GM21737 (cell line): ENCODE data around the gene GDE1.

Experiments used
- ATAC-seq: cut with Tn5 transposase; IDR thresholded peaks from one replicate; pipeline ENCODE4 v1.9.1; 2021; ENCODE audit warnings: mild to moderate bottlenecking, moderate library complexity; ENCODE audit not compliant: unreplicated experiment

The GDE1 gene

DNA sequence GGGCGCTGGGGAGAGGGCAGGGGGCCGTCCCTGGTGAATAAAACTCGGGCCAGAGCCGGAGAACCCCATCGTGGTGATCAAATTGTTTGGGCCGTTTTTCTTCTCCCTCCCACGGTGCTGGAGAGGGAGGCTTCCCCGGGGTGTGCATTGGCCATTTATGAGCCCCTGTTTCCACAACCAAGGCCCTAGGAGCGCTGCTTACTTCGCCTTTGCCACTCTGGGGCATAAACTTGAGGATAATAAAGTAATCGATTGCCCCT lies 2.4 kb upstream of the GDE1 start:
- no peak for ATAC-seq

DNA sequence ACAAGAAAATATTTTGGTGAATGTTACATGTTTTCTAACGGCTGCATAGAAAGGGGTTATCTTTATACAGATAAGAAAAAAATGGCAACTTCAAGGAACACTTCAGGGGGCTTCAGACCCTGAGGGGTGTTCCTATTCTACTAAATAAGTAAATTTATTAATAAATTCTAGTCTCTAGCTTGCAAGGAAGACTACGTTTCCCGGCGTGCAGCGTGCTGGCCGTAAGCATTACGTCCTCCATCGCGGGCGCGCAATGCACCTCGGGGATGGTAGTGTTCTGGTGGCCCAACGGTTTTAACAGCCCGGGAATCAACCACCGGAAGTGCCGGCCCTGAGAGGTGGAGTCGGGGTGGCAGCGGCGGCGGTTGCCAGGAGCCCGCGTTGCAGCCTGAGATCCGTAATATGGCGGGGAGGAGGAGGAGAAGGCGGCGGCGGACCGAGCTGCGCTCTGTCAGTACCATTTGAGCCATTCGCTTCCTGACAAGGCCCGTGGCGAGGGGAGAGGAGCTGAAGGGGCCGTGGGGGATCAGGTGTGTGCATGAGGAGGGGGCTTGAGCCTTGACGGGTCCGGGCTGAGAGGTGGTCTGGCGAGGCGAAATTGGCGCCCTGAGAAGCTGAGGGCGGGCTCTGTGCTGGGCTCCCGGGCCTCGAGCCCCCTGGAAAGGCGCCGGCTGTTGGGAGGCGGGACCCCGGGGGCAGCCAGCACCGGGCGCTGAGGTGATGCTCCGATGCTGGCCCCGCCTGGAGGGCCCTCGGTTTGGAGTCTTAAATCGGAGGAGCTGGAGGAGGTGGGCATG lies 1.9 kb upstream of the GDE1 start, which contains the start of gene CCP110:
TSS of gene CCP110 (plus strand) at position 384 of the 797 bp plus-strand sequence. CDS start 3,940 bp downstream, outside the sequence.
- peak; percentile 58 for ATAC-seq

DNA sequence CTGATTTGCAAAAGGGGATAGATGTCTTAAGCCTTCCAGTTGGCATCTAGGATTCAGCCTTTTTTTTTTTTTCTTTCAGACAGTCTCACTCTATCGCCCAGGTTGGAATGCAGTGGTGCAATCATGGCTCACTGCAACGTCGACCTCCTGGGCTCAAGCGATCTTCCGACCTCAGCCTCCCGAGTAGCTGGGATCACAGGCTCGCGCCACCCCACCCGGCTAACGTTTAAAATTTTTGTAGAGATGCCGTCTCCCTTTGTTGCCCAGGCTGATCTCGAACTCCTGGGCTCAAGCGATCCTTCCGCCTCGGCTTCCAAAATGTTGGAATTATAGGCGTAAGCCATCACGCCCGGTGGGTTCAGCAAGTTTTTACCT lies 1.3 kb upstream of the GDE1 start:
- no peak for ATAC-seq

DNA sequence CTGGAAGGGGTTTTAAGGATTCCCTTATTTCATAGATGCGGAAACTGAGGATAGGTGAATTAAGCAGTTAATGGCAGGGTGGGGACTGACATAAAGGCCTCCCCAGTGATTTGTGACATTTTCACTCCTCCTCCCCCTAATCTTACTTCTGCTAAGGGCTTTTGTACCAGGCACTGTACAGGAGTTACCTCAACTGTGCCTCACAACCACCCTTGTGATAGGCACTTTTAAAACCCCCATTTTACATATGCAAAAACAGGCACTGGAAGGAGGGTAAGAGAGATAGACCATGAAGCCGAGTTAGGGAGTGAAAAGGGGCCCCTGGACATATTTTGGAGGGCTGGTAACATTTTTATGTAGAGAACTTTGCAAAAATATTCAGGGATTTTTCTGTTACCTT lies 862 bp upstream of the GDE1 start:
- no peak for ATAC-seq

DNA sequence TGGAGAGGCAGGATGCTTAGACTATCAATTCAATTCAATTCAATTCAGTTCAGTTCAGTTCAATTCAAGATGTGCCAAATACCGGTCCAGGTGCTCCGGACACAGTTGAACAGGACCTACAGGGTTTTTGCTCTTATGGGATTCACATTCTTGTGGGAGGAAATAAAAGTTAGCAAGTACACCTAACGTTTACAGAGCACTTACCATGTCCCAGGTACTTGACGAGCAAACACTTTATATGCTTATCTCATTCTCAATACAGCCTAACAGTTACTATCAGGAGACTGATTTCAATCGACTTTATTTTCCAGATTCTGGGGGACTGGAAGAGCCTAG lies 467 bp upstream of the GDE1 start:
- ATAC-seq = no peak

DNA sequence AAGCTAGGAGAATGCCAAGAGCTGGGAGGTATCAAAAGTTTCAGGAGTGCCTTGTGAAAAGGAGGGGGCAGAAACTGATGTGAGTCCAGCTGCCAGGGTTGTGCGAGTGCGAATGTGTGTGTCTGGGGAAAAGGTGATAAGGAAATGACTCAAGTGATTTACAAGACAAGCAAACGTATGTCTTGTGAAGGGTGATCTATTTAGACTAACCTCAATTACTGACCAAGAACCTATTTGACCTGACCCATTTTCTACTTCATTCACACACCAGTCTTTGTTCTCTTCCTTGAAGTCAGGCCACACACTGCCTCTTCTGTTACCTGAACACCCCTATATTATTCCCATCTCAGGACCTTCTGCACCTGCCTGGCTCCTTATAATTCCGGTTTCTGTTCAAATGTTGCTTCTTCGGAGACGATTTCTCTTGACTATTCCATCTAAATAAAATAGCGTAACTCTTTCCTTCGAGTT lies 1.0 kb downstream of the GDE1 start:
- no peak for ATAC-seq

DNA sequence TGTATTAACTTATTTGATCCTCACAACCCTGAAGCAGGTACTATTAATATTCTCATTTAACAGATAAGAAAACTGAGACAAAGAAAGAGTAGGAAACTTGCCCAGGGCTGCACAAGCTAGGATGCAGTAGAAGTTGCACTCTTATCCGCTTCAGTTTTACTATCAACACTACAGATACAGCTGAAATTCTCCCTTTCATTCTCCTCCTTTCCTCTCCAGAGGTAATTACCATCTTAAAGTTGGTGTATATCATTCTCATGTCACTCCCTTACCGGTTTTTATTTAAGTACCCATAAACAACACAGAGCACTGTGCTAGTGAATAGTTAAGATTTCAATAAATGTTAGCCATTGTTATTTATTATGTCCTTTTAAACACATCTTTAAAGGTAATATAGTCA lies 3.5 kb downstream of the GDE1 start:
- ATAC-seq = no peak

DNA sequence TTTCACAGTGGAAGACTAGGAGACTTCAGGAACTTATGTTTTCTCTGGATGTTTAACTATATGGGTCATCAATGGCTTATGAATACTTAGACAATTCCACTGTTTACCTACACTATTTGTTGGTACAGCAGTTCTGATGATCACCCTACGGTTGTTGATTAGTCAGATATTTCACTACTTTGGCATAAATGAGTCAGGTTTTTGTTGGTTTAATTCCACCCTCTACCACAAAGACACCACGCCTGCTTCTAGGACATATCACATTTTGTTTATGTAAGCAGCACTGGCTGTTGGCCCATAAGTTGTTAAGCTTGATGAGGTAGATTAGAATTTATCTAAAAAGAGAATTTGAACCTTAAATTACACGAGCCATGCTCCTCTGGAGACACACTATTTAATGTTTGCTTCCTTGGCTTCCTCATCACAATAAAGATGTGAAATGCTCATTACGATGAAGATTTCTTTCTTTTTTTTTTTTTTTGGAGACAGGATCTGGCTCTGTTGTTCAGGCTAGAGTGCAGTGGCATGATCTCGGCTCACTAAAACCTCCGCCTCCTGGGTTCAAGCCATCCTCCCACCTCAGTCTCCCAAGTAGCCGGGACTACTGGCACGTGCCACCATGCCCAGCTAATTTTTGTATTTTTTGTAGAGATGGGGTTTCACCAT lies 4.3 kb downstream of the GDE1 start:
- ATAC-seq = no peak

DNA sequence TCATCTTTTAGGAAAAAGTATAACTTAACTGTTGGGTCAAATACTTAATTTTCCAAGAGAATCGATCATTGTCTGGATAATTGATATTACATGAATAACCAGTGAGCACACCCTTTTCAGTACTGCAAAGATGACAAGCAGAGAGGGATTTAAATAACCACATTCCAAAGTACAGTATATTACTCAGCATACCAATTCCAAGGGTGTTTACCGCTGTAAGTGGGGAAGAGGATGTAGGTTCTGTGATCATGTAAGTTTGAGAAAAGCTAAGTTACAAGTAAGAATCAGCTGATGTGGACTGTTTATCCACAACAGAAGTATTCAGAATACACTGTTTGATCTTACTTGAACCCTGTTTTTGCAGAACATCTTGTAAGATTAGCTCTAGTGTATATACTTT lies 6.1 kb downstream of the GDE1 start:
- ATAC-seq = no peak

DNA sequence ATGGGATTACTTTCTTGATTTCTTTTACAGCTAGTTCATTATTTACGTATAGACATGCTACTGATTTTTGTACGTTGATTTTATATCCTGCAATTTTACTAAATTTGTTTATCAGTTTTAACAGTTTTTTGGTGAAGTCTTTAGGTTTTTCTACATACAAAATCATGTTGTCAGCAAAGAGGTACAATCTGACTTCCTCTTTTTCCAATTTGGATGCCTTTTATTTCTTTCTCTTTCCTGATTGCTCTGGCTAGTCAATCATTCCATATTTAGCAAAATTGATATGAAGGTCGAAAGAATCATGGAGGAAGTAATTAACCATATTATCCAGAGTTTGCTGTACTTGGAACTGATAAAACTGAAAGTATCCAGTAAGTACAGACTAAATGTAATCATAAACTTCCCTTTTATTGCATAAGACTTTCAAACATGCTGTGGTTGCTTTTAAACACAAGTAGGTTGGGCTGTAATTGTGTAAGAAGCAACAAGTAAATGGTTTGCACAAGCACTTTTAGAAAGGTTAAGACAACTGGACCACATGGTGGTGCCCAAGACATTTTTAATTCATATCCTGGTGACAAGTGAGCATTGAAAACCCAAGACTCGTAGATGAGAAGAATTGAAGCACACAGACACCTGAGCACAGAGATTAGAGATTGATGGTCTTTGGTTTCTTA lies 8.4 kb downstream of the GDE1 start:
- no peak for ATAC-seq

DNA sequence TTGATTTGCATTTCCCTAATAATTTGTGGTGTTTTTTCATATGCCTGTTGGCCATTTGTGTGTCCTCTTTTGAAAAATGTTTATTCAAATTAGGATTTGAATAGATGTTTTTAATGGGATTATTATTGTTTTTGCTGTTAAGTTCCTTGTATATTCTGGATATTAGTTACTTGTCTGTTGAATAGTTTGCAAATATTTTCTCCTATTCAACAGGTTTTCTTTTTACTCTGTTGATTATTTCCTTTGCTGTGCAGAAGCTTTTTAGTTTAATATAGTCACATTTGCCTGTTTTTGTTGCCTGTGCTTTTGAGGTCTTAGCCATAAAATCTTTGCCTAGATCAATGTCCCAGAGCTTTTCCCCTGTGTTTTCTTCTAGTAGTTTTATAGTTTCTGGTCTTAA lies 9.6 kb downstream of the GDE1 start:
- no peak for ATAC-seq

DNA sequence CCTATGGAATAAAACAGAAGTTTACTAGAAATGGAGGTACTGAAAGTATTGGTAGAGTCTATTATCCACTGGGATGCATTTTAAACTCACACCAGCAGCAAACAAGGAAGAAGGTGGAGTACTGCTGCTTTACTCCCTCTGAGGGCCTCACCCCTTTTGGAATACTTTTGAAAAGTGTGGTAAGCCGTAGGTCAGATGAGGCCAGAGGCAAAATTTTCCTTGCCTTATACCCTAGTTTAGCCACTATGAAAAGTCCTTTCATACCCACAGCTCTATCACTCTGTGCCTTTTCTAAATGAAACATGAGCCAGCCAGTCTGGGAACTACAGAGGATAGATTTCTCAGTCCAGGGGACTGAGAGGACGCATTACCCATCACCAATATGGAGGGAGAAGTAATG lies 14.0 kb downstream of the GDE1 start:
- ATAC-seq = no peak

DNA sequence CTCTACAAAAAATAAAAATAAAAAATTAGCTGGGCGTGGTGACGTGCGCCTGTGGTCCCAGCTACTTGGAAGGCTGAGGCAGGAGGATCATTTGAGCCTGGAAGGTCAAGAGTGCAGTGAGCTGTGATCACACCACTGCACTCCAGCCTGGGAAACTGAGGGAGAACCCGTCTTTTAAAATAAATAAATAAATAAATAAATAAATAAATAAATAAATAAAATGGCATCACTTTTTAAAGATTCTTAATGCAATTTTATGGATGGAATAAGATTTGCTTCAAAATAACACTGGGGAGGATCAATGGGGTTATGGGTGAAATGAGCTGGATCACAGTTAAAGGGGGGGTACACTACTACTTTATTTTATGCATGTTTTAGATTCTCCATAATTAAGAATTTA lies 14.9 kb downstream of the GDE1 start:
- ATAC-seq = no peak

DNA sequence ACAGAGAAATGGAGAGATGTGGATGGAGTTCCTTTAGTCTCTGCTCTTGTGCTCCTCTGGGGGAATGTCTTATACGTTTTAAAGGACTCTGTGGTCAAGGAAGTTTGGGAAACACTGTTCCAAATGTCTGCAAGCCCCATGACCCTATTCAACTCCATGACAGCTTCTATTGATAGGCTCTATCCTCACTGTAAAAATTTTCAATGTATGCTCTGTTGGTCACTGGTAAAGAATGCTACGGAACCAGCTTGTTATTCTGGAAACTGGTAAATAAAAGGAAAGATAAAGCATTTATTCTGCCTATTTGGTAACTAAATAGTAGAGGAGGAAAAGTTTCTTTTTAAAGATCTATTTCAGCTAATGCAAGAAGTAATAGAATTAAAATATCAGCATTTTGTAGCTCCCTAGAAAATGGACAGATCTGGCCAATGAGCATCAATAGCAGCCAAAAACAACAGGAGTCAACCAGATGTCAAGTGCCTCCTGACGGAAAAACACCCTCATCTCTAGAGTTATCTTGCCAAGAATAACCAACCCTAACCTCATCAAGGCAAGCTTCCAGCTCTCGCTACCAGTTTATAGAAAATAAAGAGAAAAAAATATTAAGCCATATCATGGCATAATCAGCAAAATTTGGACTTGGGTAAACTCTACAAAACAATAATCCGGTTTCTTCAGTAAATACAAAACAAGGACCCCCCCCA lies 16.1 kb downstream of the GDE1 start:
- ATAC-seq = no peak

DNA sequence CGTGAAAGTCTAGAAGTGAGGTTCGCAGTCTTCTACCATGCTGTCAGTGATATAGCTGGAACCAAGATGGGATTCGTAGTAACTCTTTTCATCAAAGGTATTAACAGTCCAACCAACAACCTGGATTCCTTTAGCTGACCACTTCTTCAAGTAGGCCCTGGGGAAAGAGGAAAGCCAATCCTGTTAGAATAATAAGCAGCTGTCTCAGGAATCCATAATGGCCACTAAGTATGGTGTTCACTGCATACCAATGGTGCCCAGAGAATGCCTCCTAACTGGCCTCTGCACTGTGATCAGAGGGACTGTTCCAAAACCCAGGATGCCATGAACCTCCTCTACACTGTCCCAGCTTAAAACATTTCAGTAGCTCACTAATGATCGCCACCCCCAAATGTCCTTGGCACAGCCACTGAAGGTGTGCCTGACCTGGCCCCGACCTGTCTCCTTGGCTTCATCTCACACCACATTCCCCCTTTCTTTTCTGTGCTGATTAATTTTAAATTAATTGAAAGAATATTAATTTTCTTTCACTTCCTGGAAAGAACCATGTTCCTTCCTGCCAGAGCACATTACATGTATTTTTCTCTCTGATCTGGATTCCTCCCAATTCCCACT lies 18.3 kb downstream of the GDE1 start:
- no peak for ATAC-seq

DNA sequence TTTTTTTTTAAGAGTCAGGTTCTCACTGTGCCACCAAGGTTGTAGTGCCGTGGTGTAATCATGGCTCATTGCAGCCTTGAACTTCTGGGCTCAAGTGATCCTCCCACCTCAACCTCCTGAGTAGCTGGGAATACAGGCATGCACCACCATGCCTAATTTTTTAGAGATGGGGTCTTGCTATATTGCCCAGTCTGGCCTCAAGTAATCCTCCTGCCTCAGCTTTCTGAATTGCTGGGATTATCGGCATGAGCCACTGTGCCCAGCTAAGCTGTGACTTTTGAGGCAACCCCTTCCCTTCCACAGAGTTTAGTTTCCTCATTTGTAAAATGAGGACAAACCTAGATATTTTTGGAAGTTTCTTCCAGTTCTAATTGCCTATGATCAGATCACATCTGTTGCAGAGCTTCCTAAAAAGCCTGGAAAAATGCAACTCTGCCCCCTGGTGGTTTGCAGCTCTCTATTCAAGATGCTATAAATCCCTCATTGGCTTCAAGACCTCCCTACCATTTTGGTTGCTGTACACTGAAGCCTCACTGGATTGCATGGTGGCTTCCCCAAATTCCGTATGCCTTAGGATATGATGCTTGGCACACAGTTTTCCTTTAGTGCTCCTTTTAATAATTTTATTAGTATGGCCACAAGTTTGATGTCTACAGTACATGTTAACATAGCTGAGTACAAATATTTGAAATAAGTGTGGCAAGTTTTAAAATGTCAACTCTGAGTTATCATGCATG lies 19.3 kb downstream of the GDE1 start:
- no peak for ATAC-seq

DNA sequence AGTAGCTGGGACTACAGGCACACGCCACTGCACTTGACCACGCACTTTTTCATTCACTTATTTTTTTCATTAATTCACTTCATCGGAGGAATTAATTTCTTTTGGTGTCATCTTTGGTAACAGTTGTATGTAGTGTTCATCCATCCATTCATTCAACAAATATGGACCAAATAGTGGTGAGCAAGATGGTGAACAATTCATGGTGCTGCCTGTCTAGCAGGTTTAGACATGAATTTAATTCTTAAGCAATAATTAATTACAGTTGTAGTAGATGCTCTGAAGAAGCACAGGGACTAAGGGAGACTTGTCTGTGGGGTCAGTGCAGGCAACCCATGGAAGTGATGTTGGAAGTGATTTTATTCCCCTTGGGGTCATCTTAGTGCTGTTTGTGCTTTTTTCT lies 22.4 kb downstream of the GDE1 start:
- no peak for ATAC-seq

DNA sequence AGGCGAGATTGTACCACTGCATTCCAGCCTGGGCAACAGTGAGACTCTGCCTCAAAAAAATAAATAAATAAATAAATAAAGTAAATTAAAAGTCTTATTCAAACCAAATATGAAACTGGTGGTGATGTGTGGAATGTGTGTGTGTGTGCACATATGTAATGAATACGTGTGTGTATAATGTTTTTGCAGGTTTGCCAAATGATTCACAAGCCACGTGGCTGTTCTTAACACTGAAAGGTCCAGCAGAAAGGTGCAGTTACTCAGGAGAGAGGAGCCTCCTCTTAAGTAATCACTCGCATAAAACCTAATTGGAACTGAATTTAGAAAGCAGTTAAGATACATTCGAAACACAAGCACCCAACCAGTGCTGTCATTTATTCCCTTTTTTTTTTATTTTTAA lies 22.9 kb downstream of the GDE1 start:
- no peak for ATAC-seq

DNA sequence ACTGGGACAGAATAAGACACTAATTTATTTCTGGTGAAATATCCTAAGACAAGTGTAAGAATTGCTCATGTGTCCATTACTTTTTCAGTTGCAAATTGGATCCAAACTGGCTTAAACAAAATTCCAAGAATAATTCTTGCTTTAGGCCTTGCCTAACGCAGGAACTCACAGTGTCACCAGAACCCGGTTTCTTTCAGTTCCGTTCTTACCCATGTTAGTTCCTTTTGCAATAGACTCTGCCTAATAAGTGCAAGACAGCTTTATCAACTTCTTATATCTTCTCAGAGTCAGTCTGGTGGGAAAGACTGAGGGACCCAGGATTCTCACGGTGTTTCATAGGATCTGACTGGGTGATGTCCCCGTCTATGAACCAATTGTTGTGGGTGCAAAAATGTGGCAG lies 24.7 kb downstream of the GDE1 start:
- no peak for ATAC-seq

DNA sequence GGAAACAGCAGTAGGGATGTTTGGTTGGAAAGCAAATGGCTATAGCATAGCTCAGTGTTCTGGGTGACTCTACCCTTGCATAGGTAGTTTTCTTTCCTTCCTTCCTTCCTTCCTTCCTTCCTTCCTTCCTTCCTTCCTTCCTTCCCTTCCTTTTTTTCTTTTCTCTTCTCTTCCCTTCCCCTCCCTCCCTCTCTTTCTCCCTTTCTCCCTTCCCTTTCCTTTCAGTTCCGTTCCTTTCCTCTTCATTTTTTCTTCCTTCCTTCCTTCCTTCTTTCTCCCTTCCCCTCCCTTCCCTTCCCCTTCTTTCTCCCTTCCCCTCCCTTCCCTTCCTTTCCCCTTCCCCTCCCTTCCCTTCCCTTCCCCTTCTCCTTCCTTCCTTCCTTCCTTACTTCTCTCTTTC lies 31.3 kb downstream of the GDE1 start:
- ATAC-seq = no peak

DNA sequence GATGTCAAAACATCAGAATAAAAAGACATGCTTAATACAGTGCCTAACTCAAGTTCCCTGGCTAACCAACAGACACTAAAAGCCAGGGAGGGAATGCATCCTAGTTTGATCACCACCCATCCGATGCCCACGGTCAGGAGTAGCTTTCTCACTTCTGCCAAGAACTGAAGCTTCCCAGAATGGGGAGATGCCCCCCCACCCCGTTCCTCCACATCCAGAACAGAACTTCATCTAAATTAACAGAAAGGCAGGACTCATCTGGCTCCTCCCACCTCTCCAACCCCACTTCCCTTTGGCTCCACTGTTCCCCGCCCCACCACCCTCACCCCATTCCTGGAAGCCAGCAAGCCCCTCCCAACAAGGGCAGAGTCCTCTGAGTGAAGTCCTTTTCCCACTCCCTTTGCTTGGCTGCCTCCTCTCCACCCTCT lies 33.7 kb downstream of the GDE1 start:
- ATAC-seq = no peak
